ENCODE data around the gene BLID.

Gene BLID

GRCh38 chr11:122138744-122139594 is 23.0 kb upstream of the BLID start:
- DNase-seq, result no peak

GRCh38 chr11:122137078-122137793 is 21.2 kb upstream of the BLID start:
- DNase-seq, result no peak

GRCh38 chr11:122131126-122131525 is 15.1 kb upstream of the BLID start:
- DNase-seq, result no peak

- DNase-seq, result no peak
Measured at GRCh38 chr11:122128146-122128545, 12.1 kb upstream of the BLID start.

GRCh38 chr11:122127020-122127419 is 11.0 kb upstream of the BLID start:
- no peak for DNase-seq

- peak; percentile 8 for DNase-seq
Measured at GRCh38 chr11:122126024-122126688, 10.1 kb upstream of the BLID start.

GRCh38 chr11:122123263-122123929 is 7.4 kb upstream of the BLID start:
- no peak for DNase-seq

- no peak for DNase-seq
Measured at GRCh38 chr11:122122179-122122578, 6.2 kb upstream of the BLID start.

GRCh38 chr11:122120096-122120495 is 4.1 kb upstream of the BLID start:
- DNase-seq, result no peak

GRCh38 chr11:122116591-122116990 is 576 bp upstream of the BLID start:
- no peak for DNase-seq

- DNase-seq, result no peak
Measured at GRCh38 chr11:122114976-122115375, 1.0 kb downstream of the BLID start.

- DNase-seq, result no peak
Measured at GRCh38 chr11:122113836-122114825, 1.9 kb downstream of the BLID start.

GRCh38 chr11:122112470-122113365 is 3.3 kb downstream of the BLID start:
- DNase-seq, result no peak

- DNase-seq, result no peak
Measured at GRCh38 chr11:122109932-122110331, 6.1 kb downstream of the BLID start.

- DNase-seq, result no peak
Measured at GRCh38 chr11:122108828-122109227, 7.2 kb downstream of the BLID start.

- DNase-seq, result peak; percentile 43
Measured at GRCh38 chr11:122108192-122108799, 7.7 kb downstream of the BLID start.

GRCh38 chr11:122107566-122107965 is 8.4 kb downstream of the BLID start:
- no peak for DNase-seq

- no peak for DNase-seq
Measured at GRCh38 chr11:122107045-122107444, 9.0 kb downstream of the BLID start.

- no peak for DNase-seq
Measured at GRCh38 chr11:122105044-122105758, 10.8 kb downstream of the BLID start.

GRCh38 chr11:122104341-122104740 is 11.7 kb downstream of the BLID start:
- DNase-seq, result no peak

Data from activated CD4-positive, alpha-beta T cell treated with anti-CD3 and anti-CD28 coated beads, Interleukin-2, amount 50 U/mL, for 16 hours (primary cell).